Germinal center (tissue), 1 donor: Measurements from ENCODE around the gene SNAP23.
A peak's percentile ranks its signal among the peaks of the same experiment; 100 is the strongest.
"Not testable (repeated sequence)": the region's sequence is repeated elsewhere in the genome, so short reads cannot be mapped to it uniquely, and the experiment has no call there.

Experiments used
- DNase-seq: peaks from one replicate; pipeline ENCODE4 v3.0.0; 2012; ENCODE audit warnings: mixed read lengths, low spot score

The SNAP23 gene

DNA sequence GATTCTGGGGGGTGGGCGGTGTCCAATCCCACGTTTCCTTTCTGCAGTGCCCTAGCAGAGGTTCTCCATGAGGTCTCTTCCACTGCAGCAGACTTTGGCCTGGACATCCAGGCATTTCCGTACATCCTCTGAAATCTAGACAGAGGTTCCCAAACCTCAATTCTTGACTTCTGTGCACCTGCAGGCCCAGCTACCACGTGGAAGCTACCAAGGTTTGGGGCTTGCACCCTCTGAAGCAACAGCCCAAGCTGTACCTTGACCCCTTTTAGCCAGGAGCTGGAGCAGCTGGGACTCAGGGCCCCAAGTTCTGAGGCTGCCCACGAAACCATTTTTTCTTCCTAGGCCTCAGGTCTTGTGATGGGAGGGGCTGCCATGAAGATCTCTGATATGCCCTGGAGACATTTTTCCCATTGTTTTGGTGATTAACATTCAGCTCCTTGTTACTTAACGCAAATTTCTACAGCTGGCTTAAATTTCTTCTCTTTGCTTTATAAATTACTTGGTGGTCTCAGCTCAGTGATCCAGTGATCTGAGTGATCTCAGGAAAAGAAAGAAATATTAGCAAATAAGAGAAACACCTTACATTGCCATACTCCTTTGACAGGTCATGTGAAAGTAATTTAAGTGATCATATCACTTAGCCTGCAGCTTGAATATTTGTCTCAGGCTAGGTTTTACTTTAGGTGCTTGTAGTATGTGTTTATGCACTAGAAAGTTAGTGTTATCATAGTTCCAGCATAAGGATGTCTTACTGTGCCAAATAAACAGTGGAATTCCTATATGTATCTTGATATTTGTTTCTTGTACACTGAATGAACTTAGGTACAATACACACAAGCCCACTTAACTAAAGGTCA lies 3.0 kb downstream of the SNAP23 start:
- DNase-seq = no peak

DNA sequence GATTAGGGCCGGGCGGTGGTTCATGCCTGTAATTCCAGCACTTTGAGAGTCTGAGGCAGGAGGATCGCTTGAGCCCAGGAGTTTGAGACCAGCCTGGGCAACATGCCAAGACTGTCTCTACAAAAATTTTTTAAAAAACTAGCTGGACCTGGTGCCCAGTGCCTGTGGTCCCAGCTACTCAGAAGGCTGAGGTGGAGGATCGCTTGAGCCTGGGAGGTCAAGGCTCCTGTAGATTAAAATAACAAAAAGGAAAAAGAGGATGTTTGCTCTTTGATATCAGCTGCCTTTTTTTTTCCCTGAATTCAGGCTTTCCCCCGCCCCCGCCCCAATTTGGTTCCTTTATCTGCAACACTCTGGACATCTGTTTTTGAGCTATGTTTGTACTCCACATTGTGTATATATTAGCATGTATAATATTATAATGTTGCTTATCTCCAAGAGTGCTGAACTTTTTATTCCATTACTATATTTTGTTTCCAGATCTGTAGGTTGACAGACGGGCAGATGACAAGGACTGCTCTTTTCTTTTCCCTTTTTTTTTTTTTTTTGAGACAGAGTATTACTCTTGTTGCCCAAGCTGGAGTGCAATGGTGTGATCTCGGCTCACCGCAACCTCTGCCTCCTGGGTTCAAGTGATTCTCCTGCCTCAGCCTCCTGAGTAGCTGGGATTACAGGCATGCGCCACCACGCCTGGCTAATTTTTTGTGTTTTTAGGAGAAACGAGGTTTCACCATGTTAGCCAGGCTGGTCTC lies 4.6 kb downstream of the SNAP23 start:
- no peak for DNase-seq

DNA sequence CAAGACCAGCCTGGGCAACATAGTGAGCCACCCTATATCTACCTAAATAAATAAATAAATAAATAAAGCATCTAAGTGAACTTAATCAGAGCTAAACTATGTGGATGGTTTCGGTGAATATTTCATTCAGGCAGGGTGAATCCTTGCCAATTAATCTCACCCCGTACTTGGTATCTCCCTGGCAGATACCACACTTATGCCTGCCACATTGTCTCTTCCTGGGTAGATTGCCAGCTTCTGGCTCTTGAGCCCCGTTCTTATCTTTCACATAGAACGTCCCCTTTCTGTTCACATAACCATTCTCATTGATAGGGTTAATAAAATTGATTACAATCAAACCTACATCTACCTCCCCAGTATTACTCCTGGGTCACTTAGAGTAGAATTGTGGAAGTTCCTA lies 7.0 kb downstream of the SNAP23 start:
- no peak for DNase-seq

DNA sequence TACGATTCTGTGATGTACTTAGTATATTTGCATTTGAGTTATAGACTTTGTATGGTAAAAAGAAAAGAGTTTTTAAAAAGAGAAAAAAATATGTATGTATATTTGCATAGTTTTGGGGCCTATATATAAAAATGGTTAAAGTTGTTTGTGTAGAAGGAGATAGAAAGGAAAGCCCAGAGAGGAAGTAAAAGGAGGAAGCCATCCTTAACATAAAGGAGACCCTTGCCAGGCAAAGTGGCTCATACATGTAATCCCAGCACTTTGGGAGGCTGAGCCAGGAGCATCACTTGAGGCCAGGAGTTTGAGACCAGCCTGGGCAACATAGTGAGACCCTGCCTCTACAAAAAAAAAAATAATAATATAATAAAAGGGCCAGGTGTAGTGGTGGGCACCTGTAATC lies 8.4 kb downstream of the SNAP23 start:
- peak; percentile 46 for DNase-seq

DNA sequence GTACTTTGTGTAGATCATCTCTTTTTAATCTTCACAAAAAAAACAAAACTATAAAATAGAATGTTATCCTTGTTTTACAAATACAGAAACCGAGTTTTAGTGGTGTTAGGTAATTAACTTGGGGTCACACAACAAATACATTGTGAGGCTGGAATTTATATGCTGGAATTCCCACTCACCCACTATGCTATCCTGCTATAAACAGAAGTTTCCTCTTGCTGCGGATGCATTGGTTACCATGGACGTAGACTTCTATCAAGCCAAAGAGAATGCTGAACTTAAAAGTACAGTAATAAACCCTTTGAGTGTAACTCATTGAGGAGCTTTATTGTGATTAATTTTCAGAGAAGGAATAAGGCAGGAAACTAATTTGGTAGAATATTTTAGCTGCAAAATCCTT lies 9.2 kb downstream of the SNAP23 start:
- DNase-seq = no peak

DNA sequence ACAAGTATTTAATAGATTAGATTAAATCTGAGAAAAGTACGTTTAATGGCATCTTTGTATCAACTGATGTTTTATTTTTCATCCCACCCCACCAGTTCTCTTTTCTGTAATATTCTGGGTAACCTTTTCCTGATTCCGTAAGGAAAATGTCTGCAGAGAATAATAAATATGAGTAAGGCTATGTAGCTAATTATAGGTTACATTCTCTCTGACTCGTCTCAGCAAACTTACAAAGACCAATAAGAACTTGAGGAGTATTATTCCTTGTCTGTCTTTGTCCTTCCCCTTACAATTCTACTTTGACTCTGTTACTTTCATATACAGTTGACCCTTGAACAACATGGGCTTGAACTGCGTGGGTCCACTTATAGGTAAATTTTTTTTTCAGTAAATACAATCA lies 12.1 kb downstream of the SNAP23 start:
- no peak for DNase-seq

DNA sequence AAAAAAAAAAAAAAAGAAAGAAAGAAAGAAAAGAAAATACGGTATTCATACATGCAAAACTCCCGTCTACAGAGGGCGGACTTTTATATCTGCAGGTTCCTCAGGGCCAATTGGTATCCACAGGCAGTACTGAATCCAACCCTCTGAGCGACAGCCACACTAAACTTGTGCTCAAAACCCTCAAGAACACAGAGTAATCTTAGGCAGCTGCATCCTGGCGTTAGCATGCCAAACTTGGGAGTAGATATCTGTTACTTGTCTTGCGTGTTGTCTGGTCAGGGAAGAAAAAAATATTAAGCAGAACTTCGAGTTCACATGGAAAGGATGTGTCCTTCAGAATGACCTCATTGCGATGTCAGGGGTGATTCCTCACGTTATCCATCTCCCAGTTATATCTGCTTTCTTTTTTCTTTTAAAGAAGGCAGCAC lies 12.8 kb downstream of the SNAP23 start:
- DNase-seq = no peak

DNA sequence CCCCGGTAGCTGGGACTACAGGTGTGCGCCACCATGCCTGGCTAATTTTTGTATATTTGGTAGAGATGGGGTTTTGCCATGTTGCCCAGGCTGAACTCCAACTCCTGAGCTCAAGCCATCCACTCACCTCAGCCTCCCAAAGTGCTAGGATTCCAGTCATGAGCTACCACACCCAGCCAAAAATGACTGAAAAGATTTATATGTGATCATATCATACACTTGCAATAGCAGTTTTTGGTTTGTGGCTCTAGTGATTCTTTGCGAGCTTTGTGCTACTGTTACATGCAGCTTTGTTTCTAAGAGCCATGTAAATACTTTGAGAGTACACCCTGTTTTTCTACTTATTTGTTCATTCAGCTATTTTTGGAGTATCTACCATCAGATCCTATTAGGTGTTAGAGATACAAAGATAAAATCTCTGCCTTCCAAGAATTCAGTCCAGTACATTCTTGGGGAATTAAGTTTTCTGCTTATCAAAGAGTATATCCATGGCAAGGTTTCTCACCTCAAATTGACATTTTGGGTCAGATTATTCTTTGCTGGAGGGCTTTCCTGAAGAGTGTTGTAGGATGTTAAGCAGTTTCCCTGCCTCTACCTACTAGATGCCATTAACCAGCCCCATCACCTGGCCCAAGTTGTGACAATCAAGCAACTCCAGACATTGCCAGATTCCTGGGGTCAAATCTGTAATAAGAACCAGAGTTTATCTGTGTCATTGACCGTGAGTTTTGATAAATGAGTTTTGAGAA lies 15.0 kb downstream of the SNAP23 start:
- no peak for DNase-seq

DNA sequence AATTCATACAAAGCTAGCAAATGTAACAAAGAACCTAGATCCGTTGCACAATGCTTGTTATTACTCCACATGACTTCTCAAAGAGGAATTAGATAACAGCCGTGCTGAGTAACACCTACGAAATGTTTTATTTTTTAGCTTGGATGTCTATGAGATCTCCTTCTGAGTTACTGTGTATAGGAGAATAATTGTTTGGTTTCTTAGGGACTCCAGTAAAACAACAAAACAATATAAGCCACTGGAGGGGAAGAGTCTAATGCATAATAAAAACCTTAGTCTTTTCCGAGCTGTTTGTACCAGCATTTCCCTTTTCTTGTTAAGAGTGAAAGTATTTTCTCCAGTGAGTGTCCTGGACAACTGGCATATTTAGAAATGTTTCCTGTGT lies 15.6 kb downstream of the SNAP23 start:
- DNase-seq = no peak

- DNase-seq = no peak
Measured at GRCh38 chr15:42523331-42523730, 27.9 kb downstream of the SNAP23 start.

GRCh38 chr15:42528970-42529369 lies 33.5 kb downstream of the SNAP23 start:
- no peak for DNase-seq

- DNase-seq = no peak
Measured at GRCh38 chr15:42533246-42533645, 37.8 kb downstream of the SNAP23 start.

GRCh38 chr15:42544853-42545629 lies 49.6 kb downstream of the SNAP23 start:
- DNase-seq = no peak

- peak; percentile 18 for DNase-seq
Measured at GRCh38 chr15:42547918-42548248, 52.4 kb downstream of the SNAP23 start.

- peak; percentile 93 for DNase-seq
Measured at GRCh38 chr15:42548249-42549031, 53.0 kb downstream of the SNAP23 start, which contains the start of the genes HAUS2 and LRRC57. Gene HAUS2 (plus strand): TSS chr15:42548838. CDS start chr15:42548873, 35 bp downstream. Gene LRRC57 (minus strand): TSS chr15:42548793. CDS start chr15:42548434, 359 bp downstream.

GRCh38 chr15:42549032-42549491 lies 53.6 kb downstream of the SNAP23 start:
- peak; percentile 64 for DNase-seq

- DNase-seq = no peak
Measured at GRCh38 chr15:42549741-42550392, 54.4 kb downstream of the SNAP23 start.

- DNase-seq = no peak
Measured at GRCh38 chr15:42553554-42553953, 58.1 kb downstream of the SNAP23 start.

DNA sequence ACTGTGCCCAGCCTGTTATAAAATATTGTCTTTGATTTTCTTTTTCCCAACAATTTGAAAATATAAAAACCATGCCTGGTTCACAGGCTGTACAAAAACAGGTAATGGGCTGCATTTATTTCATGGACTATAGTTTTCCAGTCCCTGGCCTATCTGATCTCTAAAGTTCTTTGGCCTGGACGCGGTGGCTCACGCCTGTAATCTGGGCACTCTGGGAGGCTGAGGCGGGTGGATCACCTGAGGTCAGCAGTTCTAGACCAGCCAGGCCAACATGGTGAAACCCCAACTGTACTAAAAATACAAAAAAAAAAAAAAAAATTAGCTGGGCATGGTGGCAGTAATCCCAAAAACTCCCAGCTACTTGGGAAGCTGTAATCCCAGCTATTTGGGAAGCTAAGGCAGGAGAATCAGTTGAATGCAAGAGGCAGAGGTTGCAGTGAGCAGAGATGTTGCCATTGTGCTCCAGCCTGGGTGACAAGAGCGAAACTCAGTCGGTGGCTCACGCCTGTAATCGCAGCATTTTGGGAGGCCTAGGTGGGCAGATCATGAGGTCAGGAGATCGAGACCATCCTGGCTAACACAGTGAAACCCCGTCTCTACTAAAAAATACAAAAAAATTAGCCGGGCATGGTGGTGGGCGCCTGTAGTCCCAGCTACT lies 61.2 kb downstream of the SNAP23 start:
- DNase-seq = not testable (repeated sequence)

GRCh38 chr15:42558739-42559138 lies 63.3 kb downstream of the SNAP23 start:
- no peak for DNase-seq
